ENCODE results near the gene KRTAP19-2. TPM values are rescaled to one million over a fixed set of nuclear protein-coding genes. Genes with fewer than 3 reads are reported as not detected.

Gene KRTAP19-2
- total and polyA plus RNA-seq, 2 donors (not counting 3 experiments of a cell fraction or from before 2014, with no cell fraction given): not detected

- Histone ChIP-seq H3K9me1 (replicated peaks; ENCODE audit: control insufficient read depth, extremely low read depth, insufficient read depth, low read length) (no peaks in the 10 kb centered on the region), H2AFZ (ENCODE audit: low read depth, low read length) (no peak overlapping the region), H3K79me2 (ENCODE audit: control insufficient read depth, insufficient read depth, low read length) (no peaks in the 10 kb centered on the region), H3K4me3 (replicated peaks in 1 of 3; ENCODE audit: insufficient read depth in 1 of 3, low read depth in 1 of 3, low read length in 3 of 3) (no peak overlapping the region), H3K9ac (replicated peaks; ENCODE audit: extremely low read depth, insufficient read depth, low read length) (no peak overlapping the region), H3K4me1 (ENCODE audit: control insufficient read depth, extremely low read depth, insufficient read depth, low read length) (no peaks in the 10 kb centered on the region), H3K9me3 (replicated peaks; ENCODE audit: control insufficient read depth, insufficient read depth, low read length) (peaks cover 1% of the 10 kb centered on the region), H3K36me3 (ENCODE audit: control insufficient read depth in 2 of 2, extremely low read depth in 1 of 2, insufficient read depth in 2 of 2, low read length in 2 of 2) (no peaks in the 10 kb centered on the region), H3K27ac (ENCODE audit: insufficient read depth, low read depth, low read length) (no peak overlapping the region), H3K4me2 (ENCODE audit: insufficient read depth, low read length) (no peak overlapping the region), H3K27me3 (ENCODE audit: control insufficient read depth in 2 of 2, insufficient read depth in 2 of 2, low read length in 2 of 2) (no peaks in the 10 kb centered on the region), H4K20me1 (replicated peaks; ENCODE audit: control insufficient read depth, extremely low read depth, insufficient read depth, low read length) (no peaks in the 10 kb centered on the region)
- no peak for TF ChIP-seq MAX (IDR thresholded peaks at IDR 0.05; ENCODE audit: insufficient read depth, insufficient read length)
- TF ChIP-seq POLR2AphosphoS5 (IDR thresholded peaks at IDR 0.05; ENCODE audit: insufficient read depth, low read depth, low read length): no peak
- TF ChIP-seq JUN (IDR thresholded peaks at IDR 0.05; ENCODE audit: borderline replicate concordance, insufficient read depth, insufficient read length, low read depth): no peak
- no peak for TF ChIP-seq POLR2A (IDR thresholded peaks at IDR 0.05; ENCODE audit: low read depth, low read length)
- TF ChIP-seq EZH2 (IDR thresholded peaks at IDR 0.05; ENCODE audit: borderline replicate concordance, low read depth, low read length, severe bottlenecking): no peak
- TF ChIP-seq FOS (IDR thresholded peaks at IDR 0.05; ENCODE audit: borderline replicate concordance, insufficient read depth, low read length): no peak
- no peak for TF ChIP-seq GATA2 (IDR thresholded peaks at IDR 0.05; ENCODE audit: insufficient read depth, insufficient read length, low read depth, low read length)
- TF ChIP-seq MYC (IDR thresholded peaks at IDR 0.05; ENCODE audit: low read depth, low read length): no peak
- no peak for TF ChIP-seq CTCF (IDR thresholded peaks at IDR 0.05; ENCODE audit: extremely low read depth in 1 of 2, insufficient read depth in 1 of 2, low read depth in 1 of 2, low read length in 2 of 2)
- intact Hi-C loops (cut with micrococcal nuclease): no loop called here
- POLR2A ChIA-PET: no interaction called here
- dilution Hi-C loops (cut with MboI; ENCODE audit: extremely low pct_ligation_motif_present, low sequenced_read_pairs): no loop called here
- DNase-seq (ENCODE audit: low read depth, low spot score): no peak
- no TSS peak for BruUV-seq (replicated peaks)
- CTCF ChIA-PET: no interaction called here
- no peak for FAIRE-seq
Measured at GRCh38 chr21:30482130-30482529, 5.1 kb downstream of the KRTAP19-2 start.
